GM12878 (cell line): Measurements from ENCODE around the gene TTLL11.

ENCODE experiments used
- FOXK2 ChIP-seq: fragments of 450-650 bp; IDR thresholded peaks from 2 replicates; pipeline ENCODE4 v1.6.1; 2017; ENCODE audit warnings: mild to moderate bottlenecking, moderate library complexity
- FOXM1 ChIP-seq: IDR thresholded peaks from 2 replicates; pipeline ENCODE4 v1.6.1; 2012; ENCODE audit warnings: low read depth, mild to moderate bottlenecking, inconsistent platforms, low read length, moderate library complexity
- IKZF1 ChIP-seq: fragments of 450-650 bp; conservative IDR thresholded peaks from 2 replicates; pipeline ENCODE4 v1.6.1; 2017; ENCODE audit warnings: antibody characterized with exemption, mild to moderate bottlenecking
- MYC ChIP-seq: IDR thresholded peaks from 2 replicates; pipeline ENCODE4 v1.6.1; 2011; ENCODE audit warnings: mild to moderate bottlenecking, low read length, moderate library complexity, inconsistent platforms; ENCODE audit not compliant: insufficient read depth, insufficient replicate concordance, insufficient read length, severe bottlenecking
- RBBP5 ChIP-seq: fragments of 200-600 bp; sonication (generic); conservative IDR thresholded peaks from 2 replicates; pipeline ENCODE4 v1.6.1; 2016
- TAF1 ChIP-seq: IDR thresholded peaks from 2 replicates; pipeline ENCODE4 v1.6.1; 2011; ENCODE audit warnings: mild to moderate bottlenecking, low read depth, low read length, borderline replicate concordance
- TBL1XR1 ChIP-seq: IDR thresholded peaks from 2 replicates; pipeline ENCODE4 v1.6.1; 2012; ENCODE audit warnings: low read depth, low read length, improper control_type of control experiment
- TF ChIP-seq, protein P1 (sequence below): IDR thresholded peaks from 2 replicates; pipeline ENCODE4 v1.6.1; 2011; ENCODE audit warnings: low read depth, mild to moderate bottlenecking, low read length, moderate library complexity, borderline replicate concordance; ENCODE audit errors: extremely low read depth
- TF ChIP-seq, protein P2 (sequence below), 3 experiments: IDR thresholded peaks in 2 of 3; conservative IDR thresholded peaks in 1 of 3; 2 replicates each; pipeline ENCODE4 v1.5.1; 2011; ENCODE audit warnings: low read depth in 3 of 3, low read length in 3 of 3, mild to moderate bottlenecking in 3 of 3, control low read depth in 2 of 3, moderate library complexity in 2 of 3, inconsistent platforms in 1 of 3, mixed read lengths in 1 of 3; ENCODE audit not compliant: control insufficient read depth in 2 of 3, insufficient read depth in 1 of 3; ENCODE audit errors: extremely low read depth in 1 of 3

DNA sequence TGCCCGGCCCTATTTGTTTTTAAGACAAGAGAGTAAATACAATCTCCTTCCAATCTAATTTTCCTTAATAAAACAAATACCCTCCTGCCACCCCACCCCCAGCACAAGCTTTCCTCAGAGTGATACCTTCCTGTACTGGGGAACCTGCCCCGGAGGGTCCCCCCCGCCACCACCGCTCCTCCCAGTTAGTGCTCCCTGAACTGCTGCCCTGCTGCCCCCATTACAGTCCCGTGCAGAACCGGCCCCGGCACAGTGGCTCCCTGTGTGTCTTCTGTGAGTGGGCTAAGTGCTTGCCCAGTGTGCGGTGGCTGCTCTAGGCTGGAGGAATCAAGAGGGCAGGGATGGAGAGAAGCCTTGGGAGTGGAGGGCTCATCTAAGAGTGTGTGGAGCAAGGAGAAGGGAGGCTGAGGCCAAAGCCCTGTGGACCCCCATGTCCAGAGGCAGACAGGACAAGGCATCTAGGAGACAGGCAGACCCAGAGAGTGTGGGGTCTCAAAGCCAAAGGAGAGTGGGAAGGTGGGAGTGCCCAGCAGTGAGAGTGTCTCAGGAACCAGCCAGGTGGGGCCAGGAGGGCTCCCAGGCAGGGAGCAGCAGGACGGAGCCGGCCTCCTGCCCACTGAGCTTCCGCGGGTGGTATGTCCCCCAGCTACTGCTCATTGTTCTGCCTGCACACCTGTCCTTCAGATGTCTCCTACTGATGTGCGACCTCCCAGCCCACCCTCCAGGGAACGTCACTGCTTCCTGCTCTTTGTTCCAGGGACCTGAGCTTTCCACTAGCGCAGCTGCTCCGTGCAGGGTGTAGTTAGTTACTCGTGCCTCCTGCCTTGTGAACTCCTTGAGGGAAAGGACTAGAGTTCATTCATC lies 312.7 kb downstream of the TTLL11 start:
- TF ChIP-seq RBBP5 = no peak
- TF ChIP-seq TBL1XR1 = no peak
- TF ChIP-seq FOXK2 = no peak
- no peak for TF ChIP-seq MYC
- TF ChIP-seq, protein P1, sequence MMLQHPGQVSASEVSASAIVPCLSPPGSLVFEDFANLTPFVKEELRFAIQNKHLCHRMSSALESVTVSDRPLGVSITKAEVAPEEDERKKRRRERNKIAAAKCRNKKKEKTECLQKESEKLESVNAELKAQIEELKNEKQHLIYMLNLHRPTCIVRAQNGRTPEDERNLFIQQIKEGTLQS = no peak
- TF ChIP-seq IKZF1 = no peak
- TF ChIP-seq FOXM1 = no peak
- TF ChIP-seq TAF1 = no peak
- TF ChIP-seq, protein P2, sequence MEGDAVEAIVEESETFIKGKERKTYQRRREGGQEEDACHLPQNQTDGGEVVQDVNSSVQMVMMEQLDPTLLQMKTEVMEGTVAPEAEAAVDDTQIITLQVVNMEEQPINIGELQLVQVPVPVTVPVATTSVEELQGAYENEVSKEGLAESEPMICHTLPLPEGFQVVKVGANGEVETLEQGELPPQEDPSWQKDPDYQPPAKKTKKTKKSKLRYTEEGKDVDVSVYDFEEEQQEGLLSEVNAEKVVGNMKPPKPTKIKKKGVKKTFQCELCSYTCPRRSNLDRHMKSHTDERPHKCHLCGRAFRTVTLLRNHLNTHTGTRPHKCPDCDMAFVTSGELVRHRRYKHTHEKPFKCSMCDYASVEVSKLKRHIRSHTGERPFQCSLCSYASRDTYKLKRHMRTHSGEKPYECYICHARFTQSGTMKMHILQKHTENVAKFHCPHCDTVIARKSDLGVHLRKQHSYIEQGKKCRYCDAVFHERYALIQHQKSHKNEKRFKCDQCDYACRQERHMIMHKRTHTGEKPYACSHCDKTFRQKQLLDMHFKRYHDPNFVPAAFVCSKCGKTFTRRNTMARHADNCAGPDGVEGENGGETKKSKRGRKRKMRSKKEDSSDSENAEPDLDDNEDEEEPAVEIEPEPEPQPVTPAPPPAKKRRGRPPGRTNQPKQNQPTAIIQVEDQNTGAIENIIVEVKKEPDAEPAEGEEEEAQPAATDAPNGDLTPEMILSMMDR (IDR thresholded peaks at IDR 0.05 in 2 of 3, conservative IDR thresholded peaks at IDR 0.05 in 1 of 3; ENCODE audit: control insufficient read depth in 2 of 3, extremely low read depth in 1 of 3, insufficient read depth in 1 of 3, low read depth in 3 of 3, low read length in 3 of 3) = no peak
